Astrocyte (in vitro differentiated cells and primary cell): ENCODE results near the gene ATP9A. TPM values are rescaled to one million over a fixed set of nuclear protein-coding genes. Genes with fewer than 3 reads are reported as not detected.

ENCODE experiments used
- DNase-seq: peaks from one replicate; pipeline ENCODE4 v3.0.0-alpha.2; 2010; ENCODE audit warnings: low read depth
- FAIRE-seq: peaks from 2 replicates; lab custom pipeline; 2011; peaks lifted over from hg19 to GRCh38; lab: Jason Lieb, UNC
- H2AFZ ChIP-seq: 2 replicates; pipeline ENCODE4 v1.6.0; 2012; ENCODE audit warnings: low read depth, low read length, inconsistent platforms
- H3K27ac ChIP-seq: 2 replicates; pipeline ENCODE4 v1.5.1; 2011; ENCODE audit warnings: low read depth, low read length, inconsistent platforms
- H3K27me3 ChIP-seq: 2 replicates; pipeline ENCODE4 v1.6.0; 2011; ENCODE audit warnings: low read length, inconsistent platforms; ENCODE audit not compliant: insufficient read depth
- H3K36me3 ChIP-seq: 2 replicates; pipeline ENCODE4 v1.5.1; 2011; ENCODE audit warnings: low read length, inconsistent platforms; ENCODE audit not compliant: insufficient read depth
- H3K4me1 ChIP-seq: 2 replicates; pipeline ENCODE4 v1.5.1; 2011; ENCODE audit warnings: low read length, inconsistent platforms; ENCODE audit not compliant: insufficient read depth
- H3K4me2 ChIP-seq: 2 replicates; pipeline ENCODE4 v1.6.0; 2012; ENCODE audit warnings: low read length, inconsistent platforms
- H3K4me3 ChIP-seq: 2 replicates; pipeline ENCODE4 v1.5.1; 2011; ENCODE audit warnings: low read depth, mild to moderate bottlenecking, low read length, inconsistent platforms; ENCODE audit not compliant: insufficient read depth
- H3K79me2 ChIP-seq: 2 replicates; pipeline ENCODE4 v1.6.0; 2012; ENCODE audit warnings: mild to moderate bottlenecking, low read length, inconsistent platforms; ENCODE audit not compliant: insufficient read depth
- H3K9ac ChIP-seq: 2 replicates; pipeline ENCODE4 v1.6.0; 2012; ENCODE audit warnings: mild to moderate bottlenecking, low read length, inconsistent platforms
- H3K9me3 ChIP-seq: 2 replicates; pipeline ENCODE4 v1.5.1; 2012; ENCODE audit warnings: low read depth, mild to moderate bottlenecking, low read length, inconsistent platforms; ENCODE audit not compliant: insufficient read depth
- H4K20me1 ChIP-seq: 2 replicates; pipeline ENCODE4 v1.6.0; 2012; ENCODE audit warnings: low read length, inconsistent platforms; ENCODE audit not compliant: insufficient read depth
- H3K27ac Mint-ChIP-seq: one replicate; pipeline ENCODE4 v1.8.0; 2021; ENCODE audit warnings: mild to moderate bottlenecking, mixed read lengths; ENCODE audit not compliant: unreplicated experiment
- H3K27me3 Mint-ChIP-seq: one replicate; pipeline ENCODE4 v1.8.0; 2021; ENCODE audit warnings: low read depth, mixed read lengths; ENCODE audit not compliant: unreplicated experiment
- H3K36me3 Mint-ChIP-seq: one replicate; pipeline ENCODE4 v1.8.0; 2021; ENCODE audit warnings: low read depth, mixed read lengths; ENCODE audit not compliant: unreplicated experiment
- H3K4me1 Mint-ChIP-seq: one replicate; pipeline ENCODE4 v1.8.0; 2021; ENCODE audit warnings: low read depth, mixed read lengths; ENCODE audit not compliant: unreplicated experiment
- H3K4me3 Mint-ChIP-seq: one replicate; pipeline ENCODE4 v1.8.0; 2021; ENCODE audit warnings: mild to moderate bottlenecking, moderate library complexity, mixed read lengths; ENCODE audit not compliant: unreplicated experiment
- H3K9me3 Mint-ChIP-seq: one replicate; pipeline ENCODE4 v1.8.0; 2021; ENCODE audit warnings: mild to moderate bottlenecking, mixed read lengths; ENCODE audit not compliant: unreplicated experiment
- EZH2 ChIP-seq: IDR thresholded peaks from 2 replicates; pipeline ENCODE4 v1.6.1; 2012; ENCODE audit warnings: mild to moderate bottlenecking, low read length, inconsistent platforms; ENCODE audit not compliant: insufficient read depth
- total RNA-seq: library from RNA; stranded (reverse); gene quantifications from 2 replicates; pipeline ENCODE4 v1.2.1, GENCODE V29; 2021
- TF ChIP-seq, protein P1 (sequence below): IDR thresholded peaks from 2 replicates; pipeline ENCODE4 v1.5.1; 2011; ENCODE audit warnings: low read depth, mild to moderate bottlenecking, inconsistent platforms, low read length, moderate library complexity; ENCODE audit not compliant: insufficient read depth

Gene ATP9A
- total RNA-seq, 1 donor from 2014 or later: 12.9 TPM

DNA sequence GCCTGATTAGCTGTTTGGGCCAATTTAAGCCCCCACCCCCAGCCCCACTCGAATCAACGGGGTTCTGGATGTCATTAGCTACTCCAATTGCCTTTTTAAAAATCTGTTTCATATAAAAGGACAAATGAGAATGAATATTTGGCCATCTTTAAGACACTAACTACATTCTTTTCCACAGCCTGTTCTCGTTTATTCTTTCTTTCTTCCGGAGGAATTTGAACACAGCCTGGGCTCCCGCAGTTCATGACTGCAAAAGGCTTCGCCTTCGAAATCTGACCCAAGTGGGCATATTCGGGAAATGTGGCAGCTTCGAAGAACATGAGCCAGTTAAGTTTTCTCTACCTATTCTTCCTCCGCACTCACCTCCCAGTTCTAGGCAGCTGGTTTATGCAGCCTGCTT is 176.3 kb downstream of the ATP9A start:
- Mint-ChIP-seq H3K4me1 (peaks cover 12% of the 10 kb centered on the region), H3K36me3 (no peaks in the 10 kb centered on the region), H3K9me3 (peaks cover 2% of the 10 kb centered on the region), H3K27me3 (peaks cover 4% of the 10 kb centered on the region), H3K27ac (no peak overlapping the region), H3K4me3 (no peak overlapping the region)
- Histone ChIP-seq H3K27me3 (no peaks in the 10 kb centered on the region), H3K79me2 (no peaks in the 10 kb centered on the region), H3K36me3 (no peaks in the 10 kb centered on the region), H3K9me3 (no peaks in the 10 kb centered on the region), H2AFZ (no peak overlapping the region), H3K27ac (no peak overlapping the region), H3K4me1 (peaks cover 5% of the 10 kb centered on the region), H3K4me2 (no peak overlapping the region), H3K9ac (no peak overlapping the region), H4K20me1 (no peaks in the 10 kb centered on the region), H3K4me3 (no peak overlapping the region)
- no peak for FAIRE-seq
- no peak for TF ChIP-seq EZH2
- TF ChIP-seq, protein P1, sequence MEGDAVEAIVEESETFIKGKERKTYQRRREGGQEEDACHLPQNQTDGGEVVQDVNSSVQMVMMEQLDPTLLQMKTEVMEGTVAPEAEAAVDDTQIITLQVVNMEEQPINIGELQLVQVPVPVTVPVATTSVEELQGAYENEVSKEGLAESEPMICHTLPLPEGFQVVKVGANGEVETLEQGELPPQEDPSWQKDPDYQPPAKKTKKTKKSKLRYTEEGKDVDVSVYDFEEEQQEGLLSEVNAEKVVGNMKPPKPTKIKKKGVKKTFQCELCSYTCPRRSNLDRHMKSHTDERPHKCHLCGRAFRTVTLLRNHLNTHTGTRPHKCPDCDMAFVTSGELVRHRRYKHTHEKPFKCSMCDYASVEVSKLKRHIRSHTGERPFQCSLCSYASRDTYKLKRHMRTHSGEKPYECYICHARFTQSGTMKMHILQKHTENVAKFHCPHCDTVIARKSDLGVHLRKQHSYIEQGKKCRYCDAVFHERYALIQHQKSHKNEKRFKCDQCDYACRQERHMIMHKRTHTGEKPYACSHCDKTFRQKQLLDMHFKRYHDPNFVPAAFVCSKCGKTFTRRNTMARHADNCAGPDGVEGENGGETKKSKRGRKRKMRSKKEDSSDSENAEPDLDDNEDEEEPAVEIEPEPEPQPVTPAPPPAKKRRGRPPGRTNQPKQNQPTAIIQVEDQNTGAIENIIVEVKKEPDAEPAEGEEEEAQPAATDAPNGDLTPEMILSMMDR: no peak
- no peak for DNase-seq

DNA sequence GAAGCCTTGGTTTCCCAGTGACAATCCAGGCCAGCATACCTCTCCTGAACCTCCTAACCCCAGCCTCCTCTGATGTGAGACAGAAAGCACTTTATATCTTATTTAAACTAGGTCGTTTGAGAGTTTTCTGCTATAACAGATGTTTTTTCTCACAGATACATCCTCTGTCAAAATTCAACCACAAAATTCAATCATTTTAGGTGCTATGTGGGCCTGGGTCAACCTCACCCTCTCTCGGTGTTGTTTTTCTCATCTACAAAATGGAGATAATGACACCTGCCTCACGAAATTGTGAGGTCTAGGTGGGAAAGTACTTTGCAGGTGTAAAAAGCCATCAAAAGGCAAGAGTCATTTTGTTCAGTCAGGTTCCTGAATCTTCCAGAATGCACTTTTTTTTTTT is 179.4 kb downstream of the ATP9A start:
- no peak overlapping the region for H3K4me2 ChIP-seq
- Mint-ChIP-seq H3K4me1 (peaks cover 15% of the 10 kb centered on the region), H3K36me3 (no peaks in the 10 kb centered on the region), H3K27ac (no peak overlapping the region), H3K9me3 (peaks cover 2% of the 10 kb centered on the region), H3K4me3 (no peak overlapping the region), H3K27me3 (peaks cover 4% of the 10 kb centered on the region)
- no peak for DNase-seq
- no peak overlapping the region for H3K9ac ChIP-seq
- no peak for FAIRE-seq
- no peaks in the 10 kb centered on the region for H3K9me3 ChIP-seq
- no peaks in the 10 kb centered on the region for H3K27me3 ChIP-seq
- TF ChIP-seq EZH2: no peak
- TF ChIP-seq, protein P1: no peak
- no peaks in the 10 kb centered on the region for H3K79me2 ChIP-seq
- H3K36me3 ChIP-seq: no peaks in the 10 kb centered on the region
- H3K4me3 ChIP-seq: no peak overlapping the region
- H2AFZ ChIP-seq: no peak overlapping the region
- no peaks in the 10 kb centered on the region for H4K20me1 ChIP-seq
- no peak overlapping the region for H3K27ac ChIP-seq
- peaks cover 8% of the 10 kb centered on the region for H3K4me1 ChIP-seq

DNA sequence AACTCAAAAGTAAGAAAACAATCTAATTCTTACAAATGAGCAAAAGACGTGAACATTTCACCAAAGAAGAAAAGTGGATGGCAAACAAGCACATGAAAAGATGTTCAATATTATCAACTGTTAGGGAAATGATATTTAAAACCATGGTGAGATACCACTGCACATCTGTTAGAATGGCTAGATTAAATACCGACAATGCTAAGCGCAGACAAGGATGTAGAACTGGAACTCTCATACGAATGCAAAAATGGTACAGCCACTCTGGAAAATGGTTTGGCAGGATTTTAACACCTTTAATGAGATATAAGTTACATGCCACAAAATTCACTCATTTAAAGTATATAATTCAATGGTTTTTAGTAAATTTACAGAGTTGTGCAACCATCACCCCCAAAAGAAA is 181.0 kb downstream of the ATP9A start:
- TF ChIP-seq, protein P1: no peak
- TF ChIP-seq EZH2: no peak
- H3K9me3 Mint-ChIP-seq: peaks cover 2% of the 10 kb centered on the region
- H3K27me3 Mint-ChIP-seq: peaks cover 4% of the 10 kb centered on the region
- DNase-seq (no peak), FAIRE-seq (no peak)
- Histone ChIP-seq H3K4me2 (no peak overlapping the region), H3K36me3 (no peaks in the 10 kb centered on the region), H3K79me2 (no peaks in the 10 kb centered on the region), H3K4me1 (peaks cover 8% of the 10 kb centered on the region), H3K9me3 (no peaks in the 10 kb centered on the region), H3K27ac (no peak overlapping the region), H3K9ac (no peak overlapping the region), H3K27me3 (no peaks in the 10 kb centered on the region), H2AFZ (no peak overlapping the region), H4K20me1 (no peaks in the 10 kb centered on the region), H3K4me3 (no peak overlapping the region)
- H3K4me1 Mint-ChIP-seq: peaks cover 15% of the 10 kb centered on the region
- H3K36me3 Mint-ChIP-seq: no peaks in the 10 kb centered on the region
- no peak overlapping the region for H3K27ac Mint-ChIP-seq
- H3K4me3 Mint-ChIP-seq: no peak overlapping the region
